SK-N-SH (cell line): ENCODE measurements around the gene PSKH1. TPM values are rescaled to one million over a fixed set of nuclear protein-coding genes. Genes with fewer than 3 reads are reported as not detected.

ENCODE experiments used
- CTCF ChIA-PET: fragments of 300-600, 350-600 bp; formaldehyde crosslinking; extraction: SDS; loops from one replicate; lab custom pipeline; 2021; lab: Yijun Ruan, JAX
- POLR2A ChIA-PET: fragments of 350-600 bp; sonication (Branson Sonifier 250); formaldehyde crosslinking; extraction: SDS; loops from one replicate; lab custom pipeline; 2020; ENCODE audit warnings: antibody characterized with exemption, inconsistent platforms; lab: Yijun Ruan, JAX
- DNase-seq: peaks from one replicate; pipeline ENCODE4 v3.0.0; 2012
- H2AFZ ChIP-seq: fragments of 200-600 bp; sonication (generic); 2 replicates; pipeline ENCODE4 v1.8.1; 2016; ENCODE audit warnings: antibody characterized with exemption, mild to moderate bottlenecking, low read depth
- H3F3A ChIP-seq: fragments of 200-600 bp; sonication (generic); replicated peaks from 2 replicates; pipeline ENCODE3; 2016; ENCODE audit warnings: antibody characterized with exemption, mild to moderate bottlenecking; ENCODE audit not compliant: insufficient read depth
- H3K27ac ChIP-seq, 2 experiments: fragments of 200-500 bp in 1 of 2; fragments of 200-600 bp in 1 of 2; sonication (Bioruptor generic) in 1 of 2; sonication (generic), shearing (Covaris generic) in 1 of 2; 2 replicates each; pipeline versions ENCODE4 v1.5.1 to v1.6.1; 2014 to 2016; ENCODE audit warnings: low read depth in 2 of 2, inconsistent platforms in 1 of 2, low read length in 1 of 2, mild to moderate bottlenecking in 1 of 2, mixed read lengths in 1 of 2
- H3K27me3 ChIP-seq: fragments of 200-600 bp; sonication (generic), shearing (Covaris generic); 2 replicates; pipeline ENCODE4 v1.6.1; 2016; ENCODE audit warnings: mixed run types; ENCODE audit not compliant: insufficient read depth
- H3K36me3 ChIP-seq, 2 experiments: fragments of 200-500 bp in 1 of 2; fragments of 200-600 bp in 1 of 2; sonication (Bioruptor generic) in 1 of 2; sonication (generic) in 1 of 2; replicated peaks in 1 of 2; 2 replicates each; pipeline versions ENCODE3 to v1.5.1; 2014 to 2016; ENCODE audit warnings: low read length in 1 of 2, mild to moderate bottlenecking in 1 of 2; ENCODE audit not compliant: insufficient read depth in 2 of 2, control insufficient read depth in 1 of 2
- H3K4me1 ChIP-seq, 2 experiments: fragments of 200-500 bp in 1 of 2; fragments of 200-600 bp in 1 of 2; sonication (Bioruptor generic) in 1 of 2; sonication (generic), shearing (Covaris generic) in 1 of 2; 2 replicates each; pipeline versions ENCODE4 v1.5.1 to v1.6.1; 2014 to 2016; ENCODE audit warnings: low read depth in 1 of 2, low read length in 1 of 2, mixed run types in 1 of 2; ENCODE audit not compliant: insufficient read depth in 2 of 2, control insufficient read depth in 1 of 2
- H3K4me2 ChIP-seq: fragments of 200-600 bp; sonication (generic), shearing (Covaris generic); 2 replicates; pipeline ENCODE4 v1.6.1; 2017; ENCODE audit warnings: mixed run types
- H3K4me3 ChIP-seq, 2 experiments: fragments of 200-500 bp in 1 of 2; fragments of 200-600 bp in 1 of 2; sonication (Bioruptor generic) in 1 of 2; sonication (generic), shearing (Covaris generic) in 1 of 2; 2 replicates each; pipeline versions ENCODE4 v1.5.1 to v1.8.1; 2014 to 2016; ENCODE audit warnings: low read depth in 2 of 2, inconsistent platforms in 1 of 2, low read length in 1 of 2, mild to moderate bottlenecking in 1 of 2, mixed read lengths in 1 of 2, moderate library complexity in 1 of 2
- H3K79me2 ChIP-seq: fragments of 200-600 bp; sonication (generic); 2 replicates; pipeline ENCODE4 v1.8.1; 2017; ENCODE audit warnings: mild to moderate bottlenecking; ENCODE audit not compliant: insufficient read depth
- H3K9ac ChIP-seq: fragments of 200-600 bp; sonication (generic); 2 replicates; pipeline ENCODE4 v1.6.1; 2017; ENCODE audit warnings: mixed run types
- H3K9me2 ChIP-seq: fragments of 200-600 bp; sonication (generic); 2 replicates; pipeline ENCODE4 v1.6.1; 2017; ENCODE audit warnings: mixed run types
- H3K9me3 ChIP-seq: fragments of 200-600 bp; sonication (generic); 2 replicates; pipeline ENCODE4 v1.6.1; 2017; ENCODE audit warnings: mixed run types, mild to moderate bottlenecking, moderate library complexity
- H4K20me1 ChIP-seq: fragments of 200-600 bp; sonication (generic); 2 replicates; pipeline ENCODE4 v1.6.1; 2017; ENCODE audit warnings: mild to moderate bottlenecking, mixed run types; ENCODE audit not compliant: insufficient read depth
- CHD2 ChIP-seq: fragments of 150-350 bp; IDR thresholded peaks from 2 replicates; pipeline ENCODE4 v1.6.1; 2018; ENCODE audit warnings: low read length; ENCODE audit not compliant: partially characterized antibody
- CTCF ChIP-seq: fragments of 200-600 bp; sonication (generic); IDR thresholded peaks from 2 replicates; pipeline ENCODE4 v1.6.1; 2017; ENCODE audit warnings: antibody characterized with exemption, mild to moderate bottlenecking, moderate library complexity
- ELF1 ChIP-seq: IDR thresholded peaks from 2 replicates; pipeline ENCODE4 v1.4.0; 2012
- FOXJ3 ChIP-seq: sonication (generic); formaldehyde crosslinking; IDR thresholded peaks from 2 replicates; pipeline ENCODE4 v1.5.1; 2020; ENCODE audit warnings: mild to moderate bottlenecking, missing genetic modification reagents
- GATA2 ChIP-seq: sonication (generic); formaldehyde crosslinking; IDR thresholded peaks from 2 replicates; pipeline ENCODE4 v1.5.0; 2020; ENCODE audit warnings: mild to moderate bottlenecking, missing genetic modification reagents
- JUND ChIP-seq: IDR thresholded peaks from 2 replicates; pipeline ENCODE4 v1.4.0; 2012
- MAX ChIP-seq: IDR thresholded peaks from 2 replicates; pipeline ENCODE4 v1.4.0; 2012; ENCODE audit warnings: low read depth
- MEF2A ChIP-seq: IDR thresholded peaks from 2 replicates; pipeline ENCODE4 v1.4.0; 2012; ENCODE audit warnings: low read depth, borderline replicate concordance
- NFIC ChIP-seq: IDR thresholded peaks from 2 replicates; pipeline ENCODE4 v1.4.0; 2012; ENCODE audit warnings: borderline replicate concordance
- NRF1 ChIP-seq: IDR thresholded peaks from 2 replicates; pipeline ENCODE4 v1.6.1; 2012; ENCODE audit warnings: low read depth, mild to moderate bottlenecking, low read length
- POLR2AphosphoS5 ChIP-seq: IDR thresholded peaks from 2 replicates; pipeline ENCODE4 v1.6.1; 2012; ENCODE audit warnings: low read depth, low read length
- RAD21 ChIP-seq: IDR thresholded peaks from 2 replicates; pipeline ENCODE4 v1.6.1; 2012; ENCODE audit warnings: mild to moderate bottlenecking, low read length
- RCOR1 ChIP-seq: fragments of 150-350 bp; IDR thresholded peaks from 2 replicates; pipeline ENCODE4 v1.6.1; 2017; ENCODE audit warnings: antibody characterized with exemption, low read length
- RFX5 ChIP-seq: IDR thresholded peaks from 2 replicates; pipeline ENCODE4 v1.6.1; 2012; ENCODE audit warnings: mild to moderate bottlenecking, improper control_type of control experiment, low read length
- SMC3 ChIP-seq: IDR thresholded peaks from 2 replicates; pipeline ENCODE4 v1.6.1; 2012; ENCODE audit warnings: low read depth, low read length, improper control_type of control experiment
- TAF1 ChIP-seq: IDR thresholded peaks from 2 replicates; pipeline ENCODE4 v1.6.1; 2012; ENCODE audit warnings: low read depth, mild to moderate bottlenecking, low read length, moderate library complexity, borderline replicate concordance
- TCF12 ChIP-seq: IDR thresholded peaks from 2 replicates; pipeline ENCODE4 v1.4.0; 2012
- TEAD4 ChIP-seq: IDR thresholded peaks from 2 replicates; pipeline ENCODE4 v1.4.0; 2012; ENCODE audit warnings: mild to moderate bottlenecking, borderline replicate concordance; ENCODE audit not compliant: insufficient read depth
- USF2 ChIP-seq: fragments of 150-350 bp; IDR thresholded peaks from 2 replicates; pipeline ENCODE4 v1.6.1; 2017; ENCODE audit warnings: antibody characterized with exemption, low read length, low read depth, borderline replicate concordance
- YY1 ChIP-seq: IDR thresholded peaks from 2 replicates; pipeline ENCODE4 v1.4.0; 2012; ENCODE audit warnings: low read depth, mild to moderate bottlenecking
- WGBS: methylation state at CpG from one replicate; pipeline ENCODE4 v1.1.6; 2017; ENCODE audit warnings: low lambda C conversion rate; 5-methylcytosine and 5-hydroxymethylcytosine counted together
- polyA plus RNA-seq, 3 experiments: library from polyadenylated mRNA; depleted of rRNA; stranded (reverse); fragments of >200 nt; gene quantifications; 2 replicates each; pipeline ENCODE4 v1.2.3, GENCODE V29; 2012
- TF ChIP-seq, protein P1 (sequence below): IDR thresholded peaks from 2 replicates; pipeline ENCODE4 v1.4.0; 2012; ENCODE audit warnings: low read depth, borderline replicate concordance
- TF ChIP-seq, protein P2 (sequence below): IDR thresholded peaks from 2 replicates; pipeline ENCODE4 v1.6.1; 2012; ENCODE audit warnings: mild to moderate bottlenecking, low read depth, low read length, moderate library complexity

PSKH1 gene
- polyA plus RNA-seq, 1 of the 3 experiments (the other 2 are of a cell fraction), result 30.1 TPM

DNA sequence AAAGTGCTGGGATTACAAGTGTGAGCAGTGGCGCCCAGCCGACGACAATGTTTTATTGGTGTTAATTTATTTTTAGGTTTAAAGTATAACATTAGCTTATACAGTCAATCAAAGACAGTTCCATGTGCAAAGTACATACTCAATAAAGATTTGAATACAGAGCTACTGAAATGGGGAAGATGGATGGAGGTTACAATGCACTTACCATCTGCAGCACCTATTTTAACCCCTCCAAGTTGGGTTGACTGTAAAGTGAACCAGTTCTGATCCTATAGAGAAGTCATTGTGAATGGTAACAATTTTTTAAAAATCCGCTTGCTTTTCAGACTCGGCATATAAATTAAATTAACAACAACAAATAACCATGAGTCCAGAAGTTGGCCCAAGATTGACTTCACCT, 679 bp upstream of the PSKH1 start (continued):
- TF ChIP-seq RCOR1 (no peak), YY1 (no peak), TCF12 (no peak), MEF2A (no peak), TAF1 (no peak), NRF1 (no peak), JUND (no peak), RFX5 (no peak), MAX (no peak)
- TF ChIP-seq, protein P1, sequence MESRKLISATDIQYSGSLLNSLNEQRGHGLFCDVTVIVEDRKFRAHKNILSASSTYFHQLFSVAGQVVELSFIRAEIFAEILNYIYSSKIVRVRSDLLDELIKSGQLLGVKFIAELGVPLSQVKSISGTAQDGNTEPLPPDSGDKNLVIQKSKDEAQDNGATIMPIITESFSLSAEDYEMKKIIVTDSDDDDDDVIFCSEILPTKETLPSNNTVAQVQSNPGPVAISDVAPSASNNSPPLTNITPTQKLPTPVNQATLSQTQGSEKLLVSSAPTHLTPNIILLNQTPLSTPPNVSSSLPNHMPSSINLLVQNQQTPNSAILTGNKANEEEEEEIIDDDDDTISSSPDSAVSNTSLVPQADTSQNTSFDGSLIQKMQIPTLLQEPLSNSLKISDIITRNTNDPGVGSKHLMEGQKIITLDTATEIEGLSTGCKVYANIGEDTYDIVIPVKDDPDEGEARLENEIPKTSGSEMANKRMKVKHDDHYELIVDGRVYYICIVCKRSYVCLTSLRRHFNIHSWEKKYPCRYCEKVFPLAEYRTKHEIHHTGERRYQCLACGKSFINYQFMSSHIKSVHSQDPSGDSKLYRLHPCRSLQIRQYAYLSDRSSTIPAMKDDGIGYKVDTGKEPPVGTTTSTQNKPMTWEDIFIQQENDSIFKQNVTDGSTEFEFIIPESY, result no peak
- TF ChIP-seq, protein P2, sequence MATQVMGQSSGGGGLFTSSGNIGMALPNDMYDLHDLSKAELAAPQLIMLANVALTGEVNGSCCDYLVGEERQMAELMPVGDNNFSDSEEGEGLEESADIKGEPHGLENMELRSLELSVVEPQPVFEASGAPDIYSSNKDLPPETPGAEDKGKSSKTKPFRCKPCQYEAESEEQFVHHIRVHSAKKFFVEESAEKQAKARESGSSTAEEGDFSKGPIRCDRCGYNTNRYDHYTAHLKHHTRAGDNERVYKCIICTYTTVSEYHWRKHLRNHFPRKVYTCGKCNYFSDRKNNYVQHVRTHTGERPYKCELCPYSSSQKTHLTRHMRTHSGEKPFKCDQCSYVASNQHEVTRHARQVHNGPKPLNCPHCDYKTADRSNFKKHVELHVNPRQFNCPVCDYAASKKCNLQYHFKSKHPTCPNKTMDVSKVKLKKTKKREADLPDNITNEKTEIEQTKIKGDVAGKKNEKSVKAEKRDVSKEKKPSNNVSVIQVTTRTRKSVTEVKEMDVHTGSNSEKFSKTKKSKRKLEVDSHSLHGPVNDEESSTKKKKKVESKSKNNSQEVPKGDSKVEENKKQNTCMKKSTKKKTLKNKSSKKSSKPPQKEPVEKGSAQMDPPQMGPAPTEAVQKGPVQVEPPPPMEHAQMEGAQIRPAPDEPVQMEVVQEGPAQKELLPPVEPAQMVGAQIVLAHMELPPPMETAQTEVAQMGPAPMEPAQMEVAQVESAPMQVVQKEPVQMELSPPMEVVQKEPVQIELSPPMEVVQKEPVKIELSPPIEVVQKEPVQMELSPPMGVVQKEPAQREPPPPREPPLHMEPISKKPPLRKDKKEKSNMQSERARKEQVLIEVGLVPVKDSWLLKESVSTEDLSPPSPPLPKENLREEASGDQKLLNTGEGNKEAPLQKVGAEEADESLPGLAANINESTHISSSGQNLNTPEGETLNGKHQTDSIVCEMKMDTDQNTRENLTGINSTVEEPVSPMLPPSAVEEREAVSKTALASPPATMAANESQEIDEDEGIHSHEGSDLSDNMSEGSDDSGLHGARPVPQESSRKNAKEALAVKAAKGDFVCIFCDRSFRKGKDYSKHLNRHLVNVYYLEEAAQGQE, result no peak
- TF ChIP-seq, all 33 proteins: peak for 0

DNA sequence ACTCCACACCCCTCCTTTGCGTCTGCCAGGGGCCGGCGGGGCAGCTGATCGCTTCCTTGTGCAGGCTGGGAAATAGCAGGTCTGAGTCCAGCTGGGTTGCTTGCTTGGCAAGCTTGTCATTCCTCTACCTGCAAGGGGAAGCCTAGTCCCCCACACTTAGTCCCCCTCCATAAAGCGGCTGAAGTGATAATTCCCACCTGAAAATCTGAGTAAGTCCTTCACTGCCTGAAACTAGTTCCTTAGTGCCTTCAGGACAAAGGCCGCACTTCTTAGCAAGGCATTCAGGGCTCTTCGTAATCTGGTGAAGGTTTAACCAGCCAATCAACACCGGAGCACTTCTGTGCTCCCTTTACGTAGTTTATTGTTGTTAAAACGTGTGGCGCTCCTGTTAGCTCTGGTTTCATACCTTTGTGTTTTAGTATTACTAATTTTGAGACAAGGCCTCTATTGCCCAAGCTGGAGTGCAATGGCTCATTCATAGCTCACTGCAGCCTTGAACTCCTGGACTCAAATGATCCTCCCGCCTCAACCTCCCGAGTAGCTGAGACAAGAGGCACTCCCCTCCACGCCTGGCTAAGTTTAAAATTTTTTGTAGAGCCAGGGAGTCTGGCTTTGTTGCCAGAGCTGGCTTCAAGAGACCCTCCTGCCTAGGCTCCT, 817 bp downstream of the PSKH1 start:
- Histone ChIP-seq H3K9me3 (no peaks in the 10 kb centered on the region), H3K9me2 (no peaks in the 10 kb centered on the region), H3K4me2 (peak overlapping the region; percentile 93), H3F3A (no peaks in the 10 kb centered on the region), H3K4me1 (peaks cover 10 to 11% of the 10 kb centered on the region in 2 experiments; a peak in 2 of 4 replicates), H2AFZ (peak overlapping the region; percentile 82; the same call in 1 of the 2 replicates), H3K27ac (peak overlapping the region; percentile 68 to 69), H3K9ac (peak overlapping the region; percentile 99), H3K36me3 (no peaks in the 10 kb centered on the region), H3K27me3 (no peaks in the 10 kb centered on the region), H3K4me3 (peak overlapping the region; percentile 80 to 97), H4K20me1 (peaks cover 6% of the 10 kb centered on the region; the same call in 1 of the 2 replicates), H3K79me2 (peaks cover 56% of the 10 kb centered on the region)
- CTCF ChIA-PET, result interaction anchor here (1.0 to 22.4 kb wide), 6 partner anchors 10 to 147 kb away, joined by 3 to 564 read pairs (median 4); partner anchors contain the start of genes CTRL, LCAT, NRN1L and NUTF2
- POLR2A ChIA-PET, result no interaction called here
- 30% methylated on average over 12 of the region's 14 CpGs for WGBS
- no peak for DNase-seq
- TF ChIP-seq TAF1, result no peak
- TF ChIP-seq YY1, result no peak
- TF ChIP-seq JUND, result no peak
- TF ChIP-seq TEAD4, result no peak
- no peak for TF ChIP-seq POLR2AphosphoS5
- TF ChIP-seq CHD2, result no peak
- TF ChIP-seq GATA2 (CRISPR knock-in tag), result no peak
- TF ChIP-seq FOXJ3 (CRISPR knock-in tag), result no peak
- no peak for TF ChIP-seq USF2
- TF ChIP-seq RAD21, result no peak
- no peak for TF ChIP-seq RCOR1
- no peak for TF ChIP-seq SMC3
- no peak for TF ChIP-seq CTCF
- no peak for TF ChIP-seq TCF12
- TF ChIP-seq MAX, result no peak
- TF ChIP-seq NFIC, result no peak
- TF ChIP-seq ELF1, result no peak
